CD4-positive, alpha-beta memory T cell (primary cell): ENCODE measurements around the gene CISD3. TPM values are rescaled to one million over a fixed set of nuclear protein-coding genes. Genes with fewer than 3 reads are reported as not detected.

Experiments used
- CTCF ChIA-PET: fragments of 350-600 bp; sonication (Branson Sonifier 250); formaldehyde crosslinking; loops from one replicate; lab custom pipeline; 2021; ENCODE audit warnings: inconsistent platforms; ENCODE audit not compliant: partially characterized antibody; lab: Charles Lee
- POLR2A ChIA-PET: fragments of 350-600 bp; sonication (Branson Sonifier 250); formaldehyde crosslinking; loops from one replicate; lab custom pipeline; 2021; ENCODE audit not compliant: partially characterized antibody; lab: Charles Lee
- DNase-seq, 5 donors: peaks; one replicate each; pipeline versions ENCODE4 v3.0.0 to v3.0.0-alpha.2; 2020 to 2022; ENCODE audit warnings: mixed read lengths in 1 of 5
- H3K27ac ChIP-seq: one replicate; pipeline ENCODE4 v1.7.0; 2013; ENCODE audit warnings: low read depth, low read length
- H3K27me3 ChIP-seq: 2 replicates; pipeline ENCODE4 v1.7.0; 2013; ENCODE audit warnings: mild to moderate bottlenecking, low read length, moderate library complexity; ENCODE audit not compliant: insufficient read depth
- H3K36me3 ChIP-seq: 2 replicates; pipeline ENCODE4 v1.7.0; 2013; ENCODE audit warnings: mild to moderate bottlenecking, low read length, moderate library complexity; ENCODE audit not compliant: insufficient read depth
- H3K4me1 ChIP-seq: 2 replicates; pipeline ENCODE4 v1.7.0; 2013; ENCODE audit warnings: mild to moderate bottlenecking, low read length, moderate library complexity; ENCODE audit not compliant: insufficient read depth
- H3K4me3 ChIP-seq, 2 donors: one replicate each; pipeline ENCODE4 v1.7.0; 2013; ENCODE audit warnings: low read length in 2 of 2, mild to moderate bottlenecking in 1 of 2
- H3K9me3 ChIP-seq, 2 donors: one replicate each; pipeline ENCODE4 v1.7.0; 2013; ENCODE audit warnings: low read length in 2 of 2, control low read depth in 1 of 2; ENCODE audit not compliant: control insufficient read depth in 1 of 2
- H3K27ac Mint-ChIP-seq, 7 donors: one replicate each; pipeline ENCODE4 v1.8.0; 2020 to 2021; ENCODE audit warnings: mixed read lengths in 7 of 7, mild to moderate bottlenecking in 6 of 7, inconsistent platforms in 3 of 7, moderate library complexity in 3 of 7
- H3K27me3 Mint-ChIP-seq, 2 donors: one replicate each; pipeline ENCODE4 v1.8.0; 2020 to 2021; ENCODE audit warnings: mixed read lengths in 2 of 2
- H3K36me3 Mint-ChIP-seq, 2 donors: one replicate each; pipeline ENCODE4 v1.8.0; 2020 to 2021; ENCODE audit warnings: mixed read lengths in 2 of 2, inconsistent platforms in 1 of 2, mild to moderate bottlenecking in 1 of 2
- H3K4me1 Mint-ChIP-seq, 4 donors: one replicate each; pipeline ENCODE4 v1.8.0; 2020 to 2021; ENCODE audit warnings: mixed read lengths in 4 of 4, mild to moderate bottlenecking in 1 of 4
- H3K4me3 Mint-ChIP-seq, 8 donors: one replicate each; pipeline ENCODE4 v1.8.0; 2020 to 2021; ENCODE audit warnings: mixed read lengths in 8 of 8, mild to moderate bottlenecking in 7 of 8, moderate library complexity in 6 of 8, inconsistent platforms in 3 of 8
- H3K9me3 Mint-ChIP-seq, 8 donors: one replicate each; pipeline ENCODE4 v1.8.0; 2020 to 2021; ENCODE audit warnings: mixed read lengths in 8 of 8, mild to moderate bottlenecking in 5 of 8, inconsistent platforms in 3 of 8, moderate library complexity in 1 of 8
- intact Hi-C: fragments of 100-400 bp; cut with micrococcal nuclease; formaldehyde crosslinking; loops from one replicate; pipeline ENCODE4 v1.15.1; 2023
- polyA plus RNA-seq, 2 donors: library from polyadenylated mRNA; unstranded; fragments of 300-500 nt; fragmentation: Illumina TruSeq; gene quantifications; one replicate each; pipeline ENCODE4 v1.2.3, GENCODE V29; 2021
- total RNA-seq, 2 experiments: library from RNA; stranded (reverse); gene quantifications; one replicate each; pipeline ENCODE4 v1.2.3, GENCODE V29; 2021

The CISD3 gene
- total and polyA plus RNA-seq, 4 experiments from 2014 or later = 12.5 to 57.6 (median 34.4) TPM

- Histone ChIP-seq H3K27ac (no peak overlapping the region), H3K4me3 (no peak overlapping the region), H3K27me3 (no peaks in the 10 kb centered on the region), H3K36me3 (no peaks in the 10 kb centered on the region), H3K9me3 (no peaks in the 10 kb centered on the region), H3K4me1 (peaks cover 9% of the 10 kb centered on the region)
- H3K36me3 Mint-ChIP-seq = no peaks in the 10 kb centered on the region
- no peak overlapping the region for H3K4me3 Mint-ChIP-seq
- intact Hi-C loops = no loop called here
- DNase-seq = no peak
- peaks cover 0 to 1% of the 10 kb centered on the region in 2 donors for H3K27me3 Mint-ChIP-seq
- H3K27ac Mint-ChIP-seq = peak overlapping the region in 1 of 7 donors; percentile 80
- ChIA-PET CTCF (no interaction called here), POLR2A (no interaction called here)
- peaks cover 0 to 2% (median 0%) of the 10 kb centered on the region in 8 donors for H3K9me3 Mint-ChIP-seq
- peaks cover 12 to 15% (median 13%) of the 10 kb centered on the region in 4 donors for H3K4me1 Mint-ChIP-seq
Measured at GRCh38 chr17:38693700-38694329, 36.3 kb upstream of the CISD3 start.

DNA sequence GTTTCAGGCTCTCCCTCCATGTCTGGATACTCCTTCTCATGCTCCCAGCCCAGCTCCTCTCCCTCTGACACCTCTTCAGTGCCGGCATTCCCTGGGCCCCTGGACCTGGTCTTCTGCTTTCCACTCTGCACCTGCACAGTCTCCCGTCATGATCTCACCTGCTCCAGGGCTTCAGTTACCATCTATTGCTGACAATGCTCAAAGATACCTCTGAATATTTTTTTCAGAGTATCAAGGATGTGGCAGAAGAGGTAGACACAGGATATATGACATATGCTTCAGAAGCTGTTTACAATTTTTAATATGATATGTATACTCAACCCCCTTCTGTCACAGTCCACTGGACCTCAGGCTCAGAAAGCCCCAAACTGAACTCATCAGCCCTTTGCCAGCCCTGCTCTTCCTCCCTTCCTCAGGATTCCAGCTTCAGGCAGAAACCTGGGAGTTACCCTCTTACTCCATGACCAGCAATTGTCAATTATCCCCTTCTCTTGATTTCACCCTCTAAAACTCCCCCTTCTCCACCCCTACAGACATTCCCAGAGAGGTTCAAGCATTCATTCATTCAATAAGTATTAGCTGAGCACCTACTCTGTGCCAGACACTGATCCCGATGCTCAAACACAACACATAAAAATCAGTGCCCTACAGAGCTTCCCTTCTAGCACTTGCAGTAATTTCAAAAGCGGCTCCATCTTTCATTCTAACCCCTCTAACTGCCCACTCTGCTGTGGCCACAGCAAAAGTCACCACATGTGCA is 32.9 kb upstream of the CISD3 start:
- intact Hi-C loops = no loop called here
- Histone ChIP-seq H3K4me1 (peaks cover 26% of the 10 kb centered on the region), H3K36me3 (no peaks in the 10 kb centered on the region), H3K9me3 (no peaks in the 10 kb centered on the region), H3K4me3 (no peak overlapping the region), H3K27ac (no peak overlapping the region), H3K27me3 (no peaks in the 10 kb centered on the region)
- ChIA-PET POLR2A (interaction anchor here (0.7 to 1.4 kb wide), 3 partner anchors 9 to 31 kb away, joined by 4 to 8 read pairs (median 6); no protein-coding TSS in a partner anchor), CTCF (interaction anchor here (1.0 to 1.4 kb wide), 4 partner anchors 19 to 38 kb away, joined by 3 to 9 read pairs (median 4); partner anchors contain the start of gene EPOP)
- peak overlapping the region in 2 of 8 donors; percentile 29 to 50 for H3K4me3 Mint-ChIP-seq
- peaks cover 0 to 1% of the 10 kb centered on the region in 2 donors for H3K27me3 Mint-ChIP-seq
- H3K27ac Mint-ChIP-seq = peak overlapping the region in 6 of 7 donors; percentile 28 to 77 (median 57)
- peaks cover 0 to 2% (median 0%) of the 10 kb centered on the region in 8 donors for H3K9me3 Mint-ChIP-seq
- DNase-seq = no peak
- H3K4me1 Mint-ChIP-seq = peaks cover 23 to 33% (median 24%) of the 10 kb centered on the region in 4 donors
- H3K36me3 Mint-ChIP-seq = peaks cover 0 to 5% of the 10 kb centered on the region in 2 donors

DNA sequence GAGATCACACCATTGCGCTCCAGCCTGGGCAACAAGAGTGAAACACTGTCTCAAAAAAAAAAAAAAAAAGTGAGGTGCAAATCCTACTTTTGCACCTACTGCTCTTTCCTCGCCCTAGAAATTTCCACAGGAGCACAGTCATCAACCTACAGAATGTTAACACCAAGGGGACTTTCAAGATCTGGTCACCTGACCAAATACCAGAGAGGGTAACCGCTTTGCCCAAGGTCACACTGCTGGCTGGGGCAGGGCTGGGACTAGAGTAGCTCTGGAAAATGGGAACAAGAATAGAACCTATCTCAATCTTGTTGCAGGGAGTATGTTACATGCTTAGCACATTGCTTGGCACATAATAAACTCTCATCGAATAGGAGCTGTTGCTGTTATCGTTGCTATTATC is 31.4 kb upstream of the CISD3 start:
- peaks cover 23 to 48% (median 30%) of the 10 kb centered on the region in 4 donors for H3K4me1 Mint-ChIP-seq
- H3K27ac ChIP-seq = no peak overlapping the region
- H3K27me3 Mint-ChIP-seq = no peaks in the 10 kb centered on the region
- intact Hi-C loops = no loop called here
- ChIA-PET POLR2A (interaction anchor here (1.7 kb wide), 1 partner anchor 11 kb away, joined by 5 read pairs; no protein-coding TSS in a partner anchor), CTCF (interaction anchor here (1.5 kb wide), 1 partner anchor 21 kb away, joined by 5 read pairs; no protein-coding TSS in a partner anchor)
- no peaks in the 10 kb centered on the region for H3K27me3 ChIP-seq
- H3K36me3 ChIP-seq = no peaks in the 10 kb centered on the region
- no peaks in the 10 kb centered on the region for H3K9me3 Mint-ChIP-seq
- no peak for DNase-seq
- H3K4me3 Mint-ChIP-seq = no peak overlapping the region
- no peak overlapping the region for H3K4me3 ChIP-seq
- no peaks in the 10 kb centered on the region for H3K9me3 ChIP-seq
- H3K27ac Mint-ChIP-seq = peak overlapping the region in 2 of 7 donors; percentile 2 to 8
- H3K4me1 ChIP-seq = peaks cover 33% of the 10 kb centered on the region
- H3K36me3 Mint-ChIP-seq = peaks cover 0 to 16% of the 10 kb centered on the region in 2 donors

DNA sequence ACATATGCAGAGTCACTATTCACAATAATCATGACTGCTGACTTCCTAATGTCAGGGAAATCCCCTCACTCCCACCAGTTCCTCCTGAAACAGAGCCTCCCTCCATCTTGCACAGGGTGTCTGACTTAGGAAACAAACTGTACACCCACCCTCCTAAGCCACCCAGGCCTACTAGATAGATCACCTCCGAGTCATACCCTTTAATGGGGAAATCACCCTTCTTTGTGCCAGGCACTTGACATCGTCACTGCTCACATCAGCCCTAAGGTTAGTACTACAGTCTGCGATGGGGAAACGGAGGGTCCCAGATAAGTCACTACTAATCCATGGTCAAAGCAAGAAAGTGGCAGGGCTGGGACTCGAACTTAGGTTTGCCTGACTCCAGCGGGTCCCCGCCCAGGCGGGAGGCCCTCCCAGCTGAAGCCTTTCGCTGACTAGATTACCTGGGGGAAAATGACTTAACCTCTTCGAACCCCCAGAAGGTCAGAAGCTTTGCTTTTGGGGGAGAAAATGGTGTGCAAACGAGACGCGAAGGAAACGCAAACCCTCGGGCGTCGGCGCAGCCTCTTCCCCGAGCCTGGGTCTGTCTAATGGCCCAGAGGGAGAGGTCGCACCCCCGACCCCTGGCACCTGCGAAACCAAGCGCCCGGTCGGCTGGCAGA is 28.5 kb upstream of the CISD3 start:
- H3K36me3 ChIP-seq = no peaks in the 10 kb centered on the region
- POLR2A ChIA-PET = interaction anchor here (0.6 to 14.0 kb wide), 13 partner anchors 9 to 124 kb away, joined by 3 to 588 read pairs (median 5); partner anchors contain the start of genes CISD3, CWC25, EPOP and PIP4K2B

GRCh38 chr17:38702166-38702915 is 27.8 kb upstream of the CISD3 start:
- Mint-ChIP-seq H3K9me3 (no peaks in the 10 kb centered on the region), H3K36me3 (peaks cover 0 to 44% of the 10 kb centered on the region in 2 donors), H3K27me3 (no peaks in the 10 kb centered on the region), H3K27ac (peak overlapping the region; percentile 92 to 98 (median 98)), H3K4me1 (peaks cover 23 to 66% (median 34%) of the 10 kb centered on the region in 4 donors), H3K4me3 (peak overlapping the region; percentile 92 to 99 (median 96))
- H3K9me3 ChIP-seq = no peaks in the 10 kb centered on the region
- ChIA-PET POLR2A (interaction anchor here (0.6 to 14.0 kb wide), 15 partner anchors 9 to 169 kb away, joined by 3 to 588 read pairs (median 5); partner anchors contain the start of genes CISD3, CWC25, EPOP and PIP4K2B), CTCF (interaction anchor here (1.2 to 1.7 kb wide), 4 partner anchors 27 to 143 kb away, joined by 3 to 10 read pairs (median 4); no protein-coding TSS in a partner anchor)
- DNase-seq = peak; percentile 75 to 83 (median 80)
- H3K27me3 ChIP-seq = no peaks in the 10 kb centered on the region
- H3K27ac ChIP-seq = peak overlapping the region; percentile 94
- H3K36me3 ChIP-seq = no peaks in the 10 kb centered on the region
- peak overlapping the region; percentile 74 to 97 for H3K4me3 ChIP-seq
- intact Hi-C loops = loop anchor here (1.0 to 10.0 kb wide), 4 partner anchors 50 to 502 kb away; partner anchors contain the start of genes LASP1, PIP4K2B, PSMB3 and RPL19
- H3K4me1 ChIP-seq = peaks cover 40% of the 10 kb centered on the region

More for the DNA sequence above, 28.5 kb upstream of the CISD3 start:
- Mint-ChIP-seq H3K27me3 (no peaks in the 10 kb centered on the region), H3K27ac (peak overlapping the region; percentile 92 to 98 (median 95)), H3K9me3 (no peaks in the 10 kb centered on the region), H3K4me1 (peaks cover 27 to 66% (median 35%) of the 10 kb centered on the region in 4 donors), H3K4me3 (peak overlapping the region; percentile 73 to 89 (median 82)), H3K36me3 (peaks cover 0 to 37% of the 10 kb centered on the region in 2 donors)
- Histone ChIP-seq H3K27ac (peak overlapping the region; percentile 94), H3K27me3 (no peaks in the 10 kb centered on the region), H3K4me1 (peaks cover 39% of the 10 kb centered on the region), H3K4me3 (peak overlapping the region in 1 of 2 donors; percentile 97), H3K9me3 (no peaks in the 10 kb centered on the region)
- intact Hi-C loops = loop anchor here (1.0 to 10.0 kb wide), 5 partner anchors 24 to 503 kb away; partner anchors contain the start of genes LASP1, PIP4K2B, PSMB3 and RPL19
- CTCF ChIA-PET = interaction anchor here (0.5 to 1.7 kb wide), 5 partner anchors 25 to 595 kb away, joined by 3 to 10 read pairs (median 4); no protein-coding TSS in a partner anchor
- DNase-seq = peak; percentile 66 to 95 (median 68)
